HG03066 (cell line): Measurements from ENCODE around the gene AFAP1.

Experiments
- ATAC-seq: cut with Tn5 transposase; IDR thresholded peaks from one replicate; pipeline ENCODE4 v1.9.1; 2021; ENCODE audit warnings: low read depth; ENCODE audit not compliant: unreplicated experiment

AFAP1 gene

DNA sequence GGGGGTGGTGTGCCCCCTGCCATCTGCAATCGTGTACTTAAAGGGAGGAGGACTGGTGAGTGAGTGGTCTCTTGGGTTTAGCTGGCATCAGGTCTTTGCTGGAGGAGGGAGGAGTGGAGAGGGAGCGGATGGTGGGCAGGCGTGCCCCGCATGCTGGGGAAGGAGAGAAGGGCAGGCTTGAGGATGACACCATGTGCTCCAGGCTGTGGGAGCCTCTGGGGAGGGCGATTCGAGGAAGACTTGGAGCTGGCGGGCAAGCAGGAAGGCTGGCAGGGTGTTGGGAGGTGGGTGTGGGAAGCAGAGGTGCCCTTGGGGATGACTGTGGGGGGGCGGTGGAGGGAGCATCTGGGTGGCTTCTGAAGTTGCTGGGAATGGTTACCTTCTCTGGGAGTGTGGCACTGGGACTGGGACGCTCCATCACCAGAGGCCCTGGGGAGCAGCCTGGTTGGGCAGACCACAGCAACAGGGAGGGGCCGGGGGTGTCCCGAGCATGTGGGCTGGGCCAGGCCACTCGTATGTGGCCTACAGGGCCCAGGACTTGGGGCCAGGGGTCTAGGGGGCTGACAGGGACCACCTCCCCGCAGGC, 30.8 kb upstream of the AFAP1 start:
- ATAC-seq: no peak

- no peak for ATAC-seq
These were observed 28.7 kb upstream of the AFAP1 start for GRCh38 chr4:7968262-7968896.

DNA sequence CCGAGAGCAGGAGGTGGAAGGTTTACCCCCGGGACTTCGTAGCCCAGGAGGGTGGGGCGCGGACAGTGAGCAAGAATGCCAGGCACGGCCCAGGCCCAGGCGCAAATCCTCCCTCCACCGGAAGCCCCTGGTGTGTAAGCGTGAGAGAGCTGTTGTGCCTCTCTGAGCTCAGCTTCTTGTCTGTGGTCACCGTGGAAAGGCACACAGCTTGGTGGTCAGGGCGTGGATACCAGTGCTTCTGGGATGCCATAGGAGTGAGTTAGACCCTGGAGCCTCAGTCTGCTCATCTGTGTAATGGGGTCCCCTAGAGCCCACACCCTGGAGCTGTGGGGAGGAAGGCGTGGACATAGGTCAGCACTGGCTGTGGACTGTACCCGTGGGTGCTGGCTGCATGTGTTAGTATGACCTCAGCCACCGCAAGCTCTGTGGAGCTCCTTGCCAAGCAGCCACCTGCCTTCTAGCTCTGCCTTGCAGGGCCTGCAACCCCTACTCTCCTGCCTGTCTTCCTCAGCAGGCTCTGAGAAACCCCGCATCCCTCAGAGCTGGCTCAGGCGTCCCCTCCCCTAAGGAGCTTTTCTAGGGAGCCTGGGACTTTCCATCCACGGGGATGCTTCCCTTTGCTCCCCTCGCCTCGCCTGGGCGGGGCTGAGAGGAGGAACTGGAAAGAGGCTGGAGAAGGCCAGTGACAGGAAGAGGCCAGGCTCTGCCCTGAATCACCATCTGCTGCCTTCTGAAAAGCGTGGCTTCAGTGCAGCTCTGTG, 28.0 kb upstream of the AFAP1 start:
- no peak for ATAC-seq

DNA sequence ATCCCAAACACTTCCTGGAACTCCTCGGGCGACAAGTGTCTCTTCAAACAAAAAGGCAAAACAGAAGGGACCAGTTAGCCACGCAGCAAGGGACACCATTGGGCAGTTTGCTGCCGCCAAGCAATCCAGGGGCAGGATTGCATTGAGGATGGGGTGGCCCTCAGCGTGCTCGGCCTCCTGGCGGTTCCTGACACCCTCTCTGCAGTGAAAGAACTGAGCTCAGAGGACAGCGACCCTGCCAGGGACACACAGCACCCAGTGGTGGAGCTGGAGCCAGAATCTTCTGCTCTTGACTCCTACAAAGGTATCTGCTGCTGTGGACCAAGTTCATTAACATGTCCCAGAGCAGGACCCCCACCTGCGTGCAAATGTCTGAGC, 27.4 kb upstream of the AFAP1 start:
- no peak for ATAC-seq

GRCh38 chr4:7966281-7967062, 26.8 kb upstream of the AFAP1 start:
- ATAC-seq: no peak

GRCh38 chr4:7964890-7965662, 25.4 kb upstream of the AFAP1 start:
- no peak for ATAC-seq

DNA sequence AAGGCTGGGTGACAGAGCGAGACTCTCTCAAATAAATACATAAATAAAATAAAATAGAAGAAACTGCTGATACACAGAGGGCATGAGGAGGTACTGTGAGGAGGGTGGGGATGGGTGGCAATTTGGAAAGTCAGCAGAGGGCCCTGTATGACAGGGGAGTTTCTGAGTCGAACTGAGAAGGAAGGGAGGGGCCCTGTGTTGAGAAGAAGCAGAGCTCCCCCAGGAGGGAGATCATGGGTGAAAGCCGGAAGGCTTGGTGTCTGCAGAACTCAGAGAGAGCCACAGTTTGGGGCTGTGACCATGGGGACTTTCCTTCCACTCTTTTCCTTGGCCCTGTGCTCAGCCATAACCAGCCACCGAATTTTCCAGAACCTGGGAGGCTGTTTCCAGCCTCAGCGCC, 24.8 kb upstream of the AFAP1 start:
- ATAC-seq: no peak

DNA sequence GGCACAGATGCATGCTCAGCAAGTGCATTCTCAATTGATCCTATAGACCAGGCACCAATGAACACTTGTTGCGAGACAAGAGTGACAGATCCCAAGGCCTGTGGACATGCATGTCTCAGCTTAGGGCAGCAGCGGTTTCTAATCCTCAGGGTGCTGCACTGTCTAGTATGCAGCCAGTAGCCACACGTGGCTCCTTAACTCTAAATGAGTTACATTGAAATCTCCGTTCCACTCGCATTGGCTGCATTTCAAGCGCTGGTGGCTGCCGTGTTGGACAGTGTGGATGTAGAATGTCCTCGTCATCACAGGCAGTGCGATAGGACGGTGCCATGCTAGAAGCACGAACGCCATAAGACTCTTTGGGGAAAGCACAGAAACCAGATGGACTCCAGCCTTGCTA, 24.0 kb upstream of the AFAP1 start:
- no peak for ATAC-seq

DNA sequence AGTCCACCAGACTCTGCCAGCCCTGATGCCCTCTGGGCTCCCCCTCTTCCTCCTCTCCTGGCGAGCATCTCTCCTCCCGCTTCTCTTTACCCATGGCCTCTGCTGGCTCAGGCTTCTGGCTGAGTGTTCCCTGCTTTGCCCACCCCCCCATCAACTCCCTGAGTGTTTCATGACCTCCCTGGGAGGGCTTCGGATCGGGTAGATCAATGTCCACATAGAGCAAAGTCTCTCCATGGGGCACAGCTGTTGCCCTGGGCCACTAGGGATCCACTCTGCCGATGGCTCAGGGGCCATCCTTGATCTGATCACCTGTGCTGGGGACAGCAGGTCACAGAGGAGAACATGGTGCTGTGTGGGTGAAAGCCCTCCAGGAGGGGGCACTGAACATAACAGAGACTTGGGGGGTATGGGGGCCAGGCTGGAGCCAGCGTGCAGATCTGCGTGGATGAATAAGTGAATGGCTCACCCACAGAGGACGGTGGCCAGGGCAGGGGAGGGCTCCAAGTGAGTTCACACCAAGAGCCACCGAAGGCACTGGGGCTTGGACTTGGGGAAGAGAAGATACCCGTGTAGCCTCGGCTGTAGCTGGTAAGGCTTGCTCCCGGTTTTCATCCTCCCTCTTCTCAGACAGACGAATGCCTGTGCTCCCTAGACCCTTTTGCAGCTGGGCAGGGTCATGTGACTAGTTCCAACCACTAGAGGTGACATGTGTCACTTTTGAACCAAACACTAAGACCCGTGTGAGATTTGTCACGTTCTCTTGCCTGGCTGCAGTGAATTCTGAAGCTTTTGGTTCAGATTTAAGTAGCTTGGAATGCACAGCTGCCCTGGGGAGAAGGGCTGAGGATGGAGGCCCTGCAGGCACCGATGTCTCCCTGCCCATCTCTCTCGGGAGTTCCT, 23.2 kb upstream of the AFAP1 start:
- no peak for ATAC-seq

DNA sequence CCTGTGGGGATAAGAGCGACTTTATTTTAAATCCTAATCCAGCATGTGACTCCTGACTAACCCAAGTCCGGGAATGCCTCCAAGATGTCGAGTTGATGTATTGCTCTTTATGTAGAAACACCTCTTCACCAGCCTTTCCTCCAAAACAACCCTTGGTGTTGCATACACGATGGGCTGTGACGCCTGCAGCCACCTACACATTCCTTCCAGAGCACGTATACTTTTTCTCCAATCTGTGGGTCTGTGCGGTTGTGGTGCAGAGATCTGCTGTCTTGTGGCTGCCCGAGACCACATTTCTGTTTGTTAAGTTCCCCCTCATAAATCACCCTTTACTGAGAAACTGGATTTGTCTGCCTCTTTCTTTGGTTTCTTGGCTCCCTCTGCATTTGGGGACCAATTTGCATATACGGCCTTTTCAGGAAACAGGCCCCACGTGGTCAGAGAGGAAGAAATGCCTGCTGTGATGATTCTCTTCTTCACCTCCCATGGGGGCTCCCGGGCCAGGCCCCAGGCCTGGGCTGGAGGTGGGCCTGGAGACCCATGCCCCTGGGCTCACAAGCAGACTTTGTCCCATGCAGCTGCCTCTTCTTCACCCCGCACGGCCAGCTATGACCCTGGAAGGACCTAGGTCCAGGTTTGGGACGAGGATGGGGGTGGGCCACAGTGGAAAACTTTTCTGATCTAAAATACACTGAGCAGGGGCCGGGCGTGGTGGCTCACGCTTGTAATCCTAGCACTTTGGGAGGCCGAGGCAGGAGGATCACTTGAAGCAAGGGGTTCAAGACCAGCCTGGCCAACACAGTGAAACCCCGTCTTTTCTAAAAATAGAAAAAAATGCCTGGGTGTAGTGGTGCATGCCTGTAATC, 21.4 kb upstream of the AFAP1 start:
- peak; percentile 61 for ATAC-seq

GRCh38 chr4:7960017-7960789, 20.5 kb upstream of the AFAP1 start:
- no peak for ATAC-seq

DNA sequence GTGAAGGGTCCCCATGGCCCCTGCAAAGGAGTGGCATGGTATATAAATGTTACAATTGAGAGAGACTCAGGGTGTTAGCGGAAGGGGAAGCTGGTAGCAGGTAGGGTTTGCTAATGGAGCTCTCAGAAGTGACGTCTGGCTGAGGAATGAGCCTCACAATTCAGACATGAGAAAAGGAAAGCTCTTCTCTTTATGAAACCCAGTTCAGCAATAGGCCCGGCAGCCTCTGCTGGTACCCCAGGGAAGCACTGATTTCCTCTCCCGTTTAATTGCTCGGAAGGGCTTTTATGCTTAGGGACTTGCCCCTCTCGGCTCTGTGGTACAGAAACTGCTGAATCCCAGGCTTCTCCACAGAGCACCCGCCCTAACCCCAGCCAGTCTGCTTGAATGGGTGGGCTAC, 19.4 kb upstream of the AFAP1 start:
- ATAC-seq: no peak

GRCh38 chr4:7956934-7957656, 17.4 kb upstream of the AFAP1 start:
- ATAC-seq: no peak

DNA sequence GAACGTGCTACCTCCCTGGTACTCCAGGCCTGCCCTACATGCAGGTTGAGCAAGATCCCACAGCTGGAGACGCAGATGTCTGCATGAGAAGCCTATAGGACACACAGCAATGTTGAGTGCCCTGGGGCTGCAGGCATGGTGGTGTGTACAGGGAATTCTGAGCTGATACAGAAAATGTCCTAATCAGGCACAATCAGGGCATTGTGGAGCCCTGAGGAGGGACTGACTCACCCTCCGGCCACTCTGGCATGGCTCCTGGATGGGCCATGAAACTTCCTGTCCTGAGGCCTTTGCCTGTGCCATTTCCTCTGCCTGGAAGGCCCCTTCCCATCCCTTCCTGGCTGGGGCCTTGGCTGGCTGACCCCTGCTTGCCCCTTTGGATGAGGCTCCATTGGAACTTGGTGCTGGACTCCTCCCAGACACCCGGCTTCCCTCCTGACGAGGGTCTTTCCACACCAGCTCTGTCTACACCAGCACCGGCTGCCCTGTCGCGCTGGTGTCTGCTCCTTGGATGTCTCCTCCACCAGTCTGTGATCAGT, 16.7 kb upstream of the AFAP1 start:
- ATAC-seq: no peak

DNA sequence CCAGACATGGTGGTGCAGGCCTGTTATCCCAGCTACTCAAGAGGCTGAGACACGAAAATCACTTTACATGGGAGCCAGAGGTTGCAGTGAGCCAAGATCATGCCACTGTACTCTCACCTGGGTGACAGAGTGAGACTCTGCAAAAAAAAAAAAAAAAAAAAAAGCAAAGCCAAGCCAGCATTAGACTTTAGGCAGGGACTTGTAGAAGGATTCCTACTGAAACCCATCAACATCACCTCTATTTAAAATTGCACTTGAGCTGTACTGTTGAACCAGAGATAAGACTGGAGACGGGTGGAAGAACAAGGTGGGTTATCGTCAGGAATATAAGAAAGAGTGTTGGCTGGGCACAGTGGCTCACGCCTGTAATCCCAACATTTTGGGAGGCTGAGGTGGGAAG, 15.7 kb upstream of the AFAP1 start:
- ATAC-seq: no peak

DNA sequence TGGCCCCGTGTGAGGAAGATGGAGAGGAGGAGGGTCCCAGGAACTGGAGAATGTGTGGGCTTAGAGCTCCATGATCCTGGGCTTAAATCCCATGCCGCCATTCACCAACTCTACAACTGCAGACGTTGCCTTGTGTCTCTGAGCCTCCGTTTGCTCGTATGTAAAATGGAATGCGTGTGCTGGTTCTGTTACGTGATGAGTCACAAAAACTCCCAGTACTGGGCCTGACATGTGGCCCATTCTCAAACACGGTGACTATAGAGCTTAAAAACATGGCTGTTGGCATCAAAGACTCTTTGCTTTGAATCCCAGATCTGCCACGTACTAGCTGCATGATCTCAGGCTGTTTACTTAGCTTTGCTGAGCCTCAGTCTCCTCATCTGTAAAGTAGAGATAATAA, 13.0 kb upstream of the AFAP1 start:
- ATAC-seq: no peak
